Right renal pelvis (tissue), 4 donors: ENCODE results near the gene YIPF5. TPM values are rescaled to one million over a fixed set of nuclear protein-coding genes. Genes with fewer than 3 reads are reported as not detected.

Source experiments
- DNase-seq, 4 donors: peaks; one replicate each; pipeline ENCODE4 v3.0.0-alpha.2; 2013; ENCODE audit warnings: low read depth in 4 of 4, low spot score in 3 of 4, missing footprints in 1 of 4
- polyA plus RNA-seq, 4 donors: library from polyadenylated mRNA; unstranded; fragments of 120-200 nt; gene quantifications; one replicate each; pipeline ENCODE4 v1.2.1, GENCODE V29; 2013; ENCODE audit not compliant: insufficient read length in 4 of 4

YIPF5 gene
- polyA plus RNA-seq, 4 donors: 62.1 to 75.6 (median 71.3) TPM

DNA sequence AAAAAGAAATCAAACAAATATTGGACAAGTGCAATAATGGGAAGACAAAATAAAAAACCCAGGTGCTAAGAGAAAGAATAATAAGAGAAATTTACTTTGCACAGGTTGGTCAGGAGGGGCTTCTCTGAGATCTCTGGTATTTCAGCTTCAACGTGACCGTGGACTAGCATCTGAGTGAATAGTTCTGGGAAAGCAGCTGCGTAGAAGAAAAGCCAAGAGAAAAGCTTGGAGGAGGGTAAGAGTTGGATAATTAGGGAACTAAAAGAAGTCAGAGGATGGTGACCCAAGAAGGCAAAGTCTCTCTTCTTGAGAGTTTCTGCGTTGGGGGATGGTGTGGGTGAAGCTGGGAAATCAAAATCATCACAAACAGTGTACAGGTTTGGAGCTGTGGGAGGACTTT, 41.6 kb downstream of the YIPF5 start:
- no peak for DNase-seq

DNA sequence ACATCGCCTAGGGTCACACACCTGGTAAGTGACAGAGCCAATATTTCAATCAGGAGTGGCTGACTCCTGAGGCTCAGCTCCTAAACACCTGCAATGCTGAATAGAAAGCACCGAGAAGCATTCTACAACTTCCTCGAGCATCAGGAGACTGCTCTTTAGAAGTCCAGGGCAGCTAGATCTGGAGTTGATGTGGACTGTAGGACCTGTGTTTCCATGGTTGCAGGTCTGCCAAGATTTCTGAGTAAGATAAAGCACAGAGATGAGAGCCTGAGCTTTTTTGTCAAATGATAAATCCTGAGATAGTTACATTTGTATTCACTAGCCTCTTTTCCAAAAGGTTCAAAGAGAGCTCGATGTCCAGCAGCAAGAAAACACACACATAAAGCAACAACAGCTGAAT, 43.8 kb downstream of the YIPF5 start:
- no peak for DNase-seq

DNA sequence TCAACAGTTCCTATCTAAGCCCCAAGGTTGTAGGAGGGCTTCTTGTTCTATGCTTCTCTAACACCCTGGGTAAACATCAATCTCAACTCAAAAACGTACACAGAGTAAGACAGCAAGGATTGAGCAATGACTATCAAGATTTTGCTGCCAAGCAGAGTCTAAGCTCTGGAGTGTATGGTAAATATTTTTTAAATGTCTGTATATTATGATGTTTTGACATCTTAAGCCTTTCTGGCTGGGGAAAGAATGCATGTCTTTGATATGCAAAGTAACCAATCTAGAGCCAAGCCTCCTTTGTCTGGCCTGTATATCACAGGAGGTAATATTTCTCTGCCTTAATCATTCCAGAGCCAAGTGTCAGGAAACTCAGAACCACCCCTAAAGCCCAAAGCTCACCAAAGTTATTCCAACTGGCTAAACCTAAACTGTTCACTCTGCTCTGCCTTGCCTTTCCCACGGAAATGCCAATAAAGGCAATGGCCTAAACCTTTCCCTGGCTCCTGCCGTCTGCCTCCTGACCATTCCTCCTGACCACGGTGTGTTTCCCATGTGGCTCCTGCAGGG, 45.2 kb downstream of the YIPF5 start:
- no peak for DNase-seq

DNA sequence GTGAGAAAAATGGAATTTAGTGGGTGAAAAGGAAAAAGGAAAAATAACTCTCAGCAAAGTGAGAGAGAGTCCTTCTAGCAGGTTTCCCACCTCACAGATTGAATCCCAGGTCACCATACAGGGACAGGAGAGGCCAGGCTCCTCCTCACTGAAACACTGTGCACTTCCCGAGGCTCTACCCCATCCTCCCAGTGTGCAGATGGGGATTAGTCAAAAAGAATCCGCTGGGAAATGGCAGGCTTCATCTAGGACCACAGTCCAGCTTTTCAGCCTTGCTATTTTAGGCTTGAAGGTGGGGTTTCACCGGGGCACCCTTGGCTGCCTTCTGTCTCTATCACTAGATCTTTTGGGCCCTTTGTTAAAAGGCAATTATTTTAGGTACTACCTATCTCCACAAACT, 47.8 kb downstream of the YIPF5 start:
- no peak for DNase-seq

DNA sequence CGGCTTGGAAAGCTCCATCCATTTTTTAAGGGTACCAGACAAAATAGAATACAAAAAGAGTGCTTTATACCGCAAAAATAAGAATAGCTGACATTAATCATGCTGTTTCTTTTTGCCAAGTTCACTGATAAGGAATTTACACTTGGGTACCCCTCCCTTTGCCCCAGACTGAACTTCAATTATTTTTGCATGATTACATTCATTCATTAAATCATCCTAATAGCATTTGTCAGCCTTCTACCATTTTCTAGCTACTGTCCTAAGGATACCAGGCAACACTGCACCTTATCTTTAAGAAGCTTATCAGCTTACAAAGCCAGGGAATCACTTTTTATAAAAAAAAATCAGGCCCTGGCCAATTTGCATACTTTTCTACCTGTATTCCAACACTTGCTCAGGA, 48.4 kb downstream of the YIPF5 start:
- DNase-seq: no peak

DNA sequence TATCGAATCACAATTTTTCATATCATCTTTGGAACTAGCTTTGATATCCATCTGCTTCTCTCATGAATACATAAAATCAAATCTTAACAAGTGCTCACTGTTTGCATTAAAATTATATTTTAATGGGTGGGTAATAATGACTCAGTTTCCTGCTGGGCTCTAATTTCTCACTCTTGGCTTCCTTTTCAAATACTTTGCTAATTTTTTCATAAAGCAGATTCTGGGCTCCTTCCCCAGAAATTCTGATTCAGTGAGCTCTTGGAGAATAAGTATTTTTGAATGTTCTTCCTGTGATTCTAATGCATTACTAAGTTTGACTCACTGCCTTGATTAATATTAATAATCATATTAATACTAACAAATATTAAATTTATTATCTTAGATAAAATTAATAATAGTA, 48.9 kb downstream of the YIPF5 start:
- no peak for DNase-seq

DNA sequence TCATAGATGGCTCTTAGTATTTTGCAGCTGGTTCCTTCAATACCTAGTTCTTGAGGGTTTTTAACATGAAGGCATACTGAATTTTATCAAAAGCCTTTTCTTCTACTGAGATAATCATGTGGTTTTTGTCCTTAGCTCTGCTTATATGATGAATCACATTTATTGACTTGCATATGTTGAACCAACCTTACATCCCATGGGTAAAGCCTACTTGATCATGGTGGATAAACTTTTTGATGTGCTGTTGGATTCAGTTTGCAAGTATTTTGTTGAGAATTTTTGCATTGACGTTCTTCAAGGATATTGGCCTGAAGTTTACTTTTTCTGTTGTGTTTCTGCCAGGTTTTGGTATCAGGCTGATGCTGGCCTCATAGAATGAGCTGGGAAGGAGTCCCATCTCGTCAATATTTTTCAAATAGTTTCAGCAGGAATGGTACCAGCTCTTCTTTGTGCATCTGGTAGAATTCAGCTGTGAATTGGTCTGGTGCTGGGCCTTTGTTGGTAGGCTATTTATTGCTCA, 49.7 kb downstream of the YIPF5 start:
- no peak for DNase-seq

DNA sequence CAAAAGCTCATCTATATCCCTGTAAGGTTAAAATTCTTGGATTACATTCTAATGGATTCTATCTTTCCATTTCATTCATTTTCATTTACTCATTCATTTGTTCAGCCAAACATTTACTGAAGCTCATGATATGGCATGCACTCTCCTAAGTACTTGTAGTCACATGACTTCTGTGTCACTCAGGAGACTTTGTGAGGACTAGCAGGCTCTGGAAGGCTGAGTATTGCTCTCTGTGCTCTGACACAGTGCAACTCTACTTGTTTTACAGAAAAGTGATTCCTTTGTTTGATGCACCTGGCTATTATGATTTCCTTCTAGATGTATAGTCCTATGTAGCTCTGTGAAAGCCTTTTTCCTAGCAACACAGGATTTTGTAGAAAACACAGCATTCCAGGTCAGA, 53.0 kb downstream of the YIPF5 start:
- no peak for DNase-seq

DNA sequence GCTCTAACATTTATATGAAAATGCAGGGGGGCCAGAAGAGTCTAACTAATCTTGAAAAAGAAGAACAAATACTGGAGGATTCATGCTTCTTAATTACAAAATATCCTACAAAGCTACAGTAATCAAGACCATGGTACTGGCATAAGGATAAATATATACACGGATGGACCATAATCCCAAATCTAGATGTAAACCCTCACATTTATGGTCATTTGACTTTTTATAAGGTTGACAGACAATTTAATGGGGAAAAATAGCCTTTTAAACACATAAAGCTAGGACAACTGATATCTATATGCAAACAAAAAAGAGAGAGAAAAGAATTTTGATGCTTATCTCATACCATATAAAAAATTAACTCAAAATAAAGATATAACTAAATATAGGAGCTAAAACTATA, 55.9 kb downstream of the YIPF5 start:
- no peak for DNase-seq

Other genes starting within 250 kb of the YIPF5 start
- 1 to 10 TPM; 2.0 to 2.6 (median 2.3) TPM for gene KCTD16, start 214 bp upstream of the YIPF5 start, polyA plus RNA-seq